DOHH2 (cell line): ENCODE measurements around the gene FAM227B.

Experiments
- H3F3A ChIP-seq: fragments of 200-600 bp; sonication (generic), shearing (Covaris generic); 2 replicates; pipeline ENCODE4 v1.6.0; 2016; ENCODE audit warnings: antibody characterized with exemption, mild to moderate bottlenecking; ENCODE audit not compliant: control insufficient read depth, insufficient read depth
- H3K27ac ChIP-seq: fragments of 200-600 bp; sonication (generic); 2 replicates; pipeline ENCODE4 v1.5.1; 2014; ENCODE audit warnings: low read depth, mild to moderate bottlenecking, low read length, moderate library complexity
- H3K27me3 ChIP-seq: fragments of 200-600 bp; sonication (generic); 2 replicates; pipeline ENCODE4 v1.6.1; 2014; ENCODE audit warnings: mild to moderate bottlenecking, low read length, mixed read lengths; ENCODE audit not compliant: control insufficient read depth
- H3K36me3 ChIP-seq: fragments of 200-600 bp; sonication (generic); 2 replicates; pipeline ENCODE4 v1.6.1; 2014; ENCODE audit warnings: mild to moderate bottlenecking, low read length, moderate library complexity, mixed read lengths; ENCODE audit not compliant: control insufficient read depth
- H3K4me1 ChIP-seq: fragments of 200-600 bp; sonication (generic); 2 replicates; pipeline ENCODE4 v1.6.1; 2014; ENCODE audit warnings: mild to moderate bottlenecking, low read length, mixed read lengths; ENCODE audit not compliant: control insufficient read depth
- H3K4me2 ChIP-seq: fragments of 200-600 bp; sonication (generic); 2 replicates; pipeline ENCODE4 v1.6.0; 2014; ENCODE audit warnings: mild to moderate bottlenecking, low read length, moderate library complexity
- H3K4me3 ChIP-seq: fragments of 200-600 bp; sonication (generic); 2 replicates; pipeline ENCODE4 v1.5.1; 2014; ENCODE audit warnings: mild to moderate bottlenecking, low read length, mixed read lengths
- H3K79me2 ChIP-seq: fragments of 200-600 bp; sonication (generic); 2 replicates; pipeline ENCODE4 v1.6.1; 2014; ENCODE audit warnings: mild to moderate bottlenecking, low read length, mixed read lengths; ENCODE audit not compliant: control insufficient read depth
- H3K9me2 ChIP-seq: fragments of 200-600 bp; sonication (generic); replicated peaks from 2 replicates; pipeline ENCODE4 v1.6.1; 2014; ENCODE audit warnings: mild to moderate bottlenecking, low read length, mixed read lengths; ENCODE audit not compliant: control insufficient read depth
- H3K9me3 ChIP-seq: fragments of 200-600 bp; sonication (generic); 2 replicates; pipeline ENCODE4 v1.6.1; 2014; ENCODE audit warnings: antibody characterized with exemption, low read length, mixed read lengths; ENCODE audit not compliant: control insufficient read depth, insufficient read depth
- H4K20me1 ChIP-seq: fragments of 200-600 bp; sonication (generic); 2 replicates; pipeline ENCODE4 v1.6.0; 2014; ENCODE audit warnings: low read depth, mild to moderate bottlenecking, antibody characterized with exemption, low read length, moderate library complexity; ENCODE audit not compliant: control insufficient read depth, insufficient read depth
- EZH2phosphoT487 ChIP-seq: fragments of 200-600 bp; sonication (generic); IDR thresholded peaks from 2 replicates; pipeline ENCODE4 v1.6.1; 2017; ENCODE audit warnings: borderline replicate concordance, mild to moderate bottlenecking, antibody characterized with exemption, low read length, moderate library complexity, mixed read lengths
- TF ChIP-seq, protein P1 (sequence below): fragments of 200-600 bp; sonication (generic); IDR thresholded peaks from one replicate; pipeline ENCODE4 v1.5.1; 2014; ENCODE audit warnings: antibody characterized with exemption, mild to moderate bottlenecking, low read depth, low read length; ENCODE audit not compliant: poor library complexity, severe bottlenecking

The FAM227B gene

DNA sequence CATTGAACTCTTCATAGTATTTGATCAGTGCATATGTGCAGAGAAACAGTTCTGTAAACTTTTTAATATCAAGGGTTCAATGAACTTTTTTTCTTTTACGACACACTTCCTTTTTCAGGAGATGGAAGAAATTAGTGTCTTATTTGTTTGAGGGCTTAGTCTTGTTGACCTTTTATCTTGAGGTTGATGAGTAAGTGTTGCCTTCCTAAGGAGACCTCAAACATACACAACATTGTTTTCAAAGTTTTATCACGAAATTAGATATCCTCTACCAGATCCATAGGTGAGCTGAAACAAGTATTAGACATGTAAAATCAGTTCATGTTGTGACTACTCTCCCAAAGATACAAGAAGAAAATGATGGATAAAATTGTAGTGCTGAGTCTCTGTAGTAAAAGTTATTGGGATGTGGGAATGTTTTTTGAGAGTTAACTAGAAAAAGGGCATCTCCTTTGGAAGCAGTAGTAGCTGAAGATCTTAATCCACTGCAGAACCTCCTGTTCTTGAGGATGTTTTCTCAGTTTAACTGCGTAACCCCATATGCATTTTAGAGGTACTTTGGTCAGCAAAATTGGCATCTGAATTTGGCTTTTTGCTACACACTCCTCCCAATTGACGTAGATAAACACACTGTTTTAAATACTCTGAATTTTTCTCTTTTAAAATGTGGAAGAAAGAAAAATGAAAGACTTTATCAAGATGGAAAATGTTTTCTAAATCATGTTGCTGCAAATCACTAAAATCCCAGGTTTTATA lies 333.8 kb downstream of the FAM227B start:
- Histone ChIP-seq H3K4me3 (no peak overlapping the region), H3K4me1 (no peaks in the 10 kb centered on the region), H3K79me2 (no peaks in the 10 kb centered on the region), H3K4me2 (no peak overlapping the region), H3K9me2 (no peaks in the 10 kb centered on the region), H3K36me3 (peaks cover 10% of the 10 kb centered on the region), H3K9me3 (no peaks in the 10 kb centered on the region), H3K27ac (no peak overlapping the region), H4K20me1 (no peaks in the 10 kb centered on the region), H3F3A (no peaks in the 10 kb centered on the region), H3K27me3 (no peaks in the 10 kb centered on the region)
- no peak for TF ChIP-seq EZH2phosphoT487
- TF ChIP-seq, protein P1, sequence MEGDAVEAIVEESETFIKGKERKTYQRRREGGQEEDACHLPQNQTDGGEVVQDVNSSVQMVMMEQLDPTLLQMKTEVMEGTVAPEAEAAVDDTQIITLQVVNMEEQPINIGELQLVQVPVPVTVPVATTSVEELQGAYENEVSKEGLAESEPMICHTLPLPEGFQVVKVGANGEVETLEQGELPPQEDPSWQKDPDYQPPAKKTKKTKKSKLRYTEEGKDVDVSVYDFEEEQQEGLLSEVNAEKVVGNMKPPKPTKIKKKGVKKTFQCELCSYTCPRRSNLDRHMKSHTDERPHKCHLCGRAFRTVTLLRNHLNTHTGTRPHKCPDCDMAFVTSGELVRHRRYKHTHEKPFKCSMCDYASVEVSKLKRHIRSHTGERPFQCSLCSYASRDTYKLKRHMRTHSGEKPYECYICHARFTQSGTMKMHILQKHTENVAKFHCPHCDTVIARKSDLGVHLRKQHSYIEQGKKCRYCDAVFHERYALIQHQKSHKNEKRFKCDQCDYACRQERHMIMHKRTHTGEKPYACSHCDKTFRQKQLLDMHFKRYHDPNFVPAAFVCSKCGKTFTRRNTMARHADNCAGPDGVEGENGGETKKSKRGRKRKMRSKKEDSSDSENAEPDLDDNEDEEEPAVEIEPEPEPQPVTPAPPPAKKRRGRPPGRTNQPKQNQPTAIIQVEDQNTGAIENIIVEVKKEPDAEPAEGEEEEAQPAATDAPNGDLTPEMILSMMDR, result no peak

- H3K27me3 ChIP-seq, result no peaks in the 10 kb centered on the region
- no peak for TF ChIP-seq EZH2phosphoT487
- TF ChIP-seq, protein P1, result no peak
- no peaks in the 10 kb centered on the region for H3K9me3 ChIP-seq
- H3K36me3 ChIP-seq, result peaks cover 6% of the 10 kb centered on the region; the same call in 1 of the 2 replicates
- H3F3A ChIP-seq, result no peaks in the 10 kb centered on the region
- no peaks in the 10 kb centered on the region for H3K4me1 ChIP-seq
- no peaks in the 10 kb centered on the region for H3K9me2 ChIP-seq
- no peak overlapping the region for H3K4me3 ChIP-seq
- no peaks in the 10 kb centered on the region for H4K20me1 ChIP-seq
- no peak overlapping the region for H3K4me2 ChIP-seq
- no peaks in the 10 kb centered on the region for H3K79me2 ChIP-seq
- no peak overlapping the region for H3K27ac ChIP-seq
Observed at GRCh38 chr15:49282366-49282765, 338.3 kb downstream of the FAM227B start.

GRCh38 chr15:49279521-49280456 lies 340.8 kb downstream of the FAM227B start:
- Histone ChIP-seq H3F3A (no peaks in the 10 kb centered on the region), H3K27me3 (no peaks in the 10 kb centered on the region), H3K4me2 (no peak overlapping the region), H3K27ac (no peak overlapping the region), H3K79me2 (no peaks in the 10 kb centered on the region), H3K4me1 (no peaks in the 10 kb centered on the region), H3K9me3 (no peaks in the 10 kb centered on the region), H3K9me2 (no peaks in the 10 kb centered on the region), H3K4me3 (no peak overlapping the region), H4K20me1 (no peaks in the 10 kb centered on the region), H3K36me3 (no peaks in the 10 kb centered on the region)
- no peak for TF ChIP-seq EZH2phosphoT487
- TF ChIP-seq, protein P1, result no peak
